ENCODE results near the gene MFF. TPM values are rescaled to one million over a fixed set of nuclear protein-coding genes. Genes with fewer than 3 reads are reported as not detected.
A peak's percentile ranks its signal among the peaks of the same experiment; 100 is the strongest.

The MFF gene
- total RNA-seq, 1 donor from 2014 or later = 57.2 TPM

GRCh38 chr2:227395556-227395955 lies 70.5 kb downstream of the MFF start:
- H3K27me3 ChIP-seq = no peaks in the 10 kb centered on the region
- H3K9me3 ChIP-seq = no peaks in the 10 kb centered on the region
- no peak for DNase-seq
- H3K4me3 ChIP-seq = no peak overlapping the region
- H3K27ac ChIP-seq = no peak overlapping the region
- intact Hi-C loops (cut with DNase I) = no loop called here
- H3K36me3 ChIP-seq = no peaks in the 10 kb centered on the region
- no peak for ATAC-seq
- TF ChIP-seq CTCF (IDR thresholded peaks at IDR 0.05) = no peak
- no peaks in the 10 kb centered on the region for H3K4me1 ChIP-seq

- Histone ChIP-seq H3K9me3 (no peaks in the 10 kb centered on the region), H3K36me3 (no peaks in the 10 kb centered on the region), H3K4me3 (no peak overlapping the region), H3K27me3 (no peaks in the 10 kb centered on the region), H3K27ac (no peak overlapping the region), H3K4me1 (no peaks in the 10 kb centered on the region)
- intact Hi-C loops (cut with DNase I) = no loop called here
- no peak for DNase-seq
- no peak for TF ChIP-seq CTCF (IDR thresholded peaks at IDR 0.05)
- peak; percentile 45 for ATAC-seq
Measured at GRCh38 chr2:227397562-227397961, 72.5 kb downstream of the MFF start.

GRCh38 chr2:227398684-227399670 lies 73.9 kb downstream of the MFF start:
- H3K27me3 ChIP-seq = no peaks in the 10 kb centered on the region
- no peaks in the 10 kb centered on the region for H3K36me3 ChIP-seq
- TF ChIP-seq CTCF (IDR thresholded peaks at IDR 0.05) = no peak
- no peaks in the 10 kb centered on the region for H3K9me3 ChIP-seq
- ATAC-seq (no peak), DNase-seq (no peak)
- no peak overlapping the region for H3K27ac ChIP-seq
- intact Hi-C loops (cut with DNase I) = no loop called here
- H3K4me1 ChIP-seq = no peaks in the 10 kb centered on the region
- H3K4me3 ChIP-seq = no peak overlapping the region

GRCh38 chr2:227401550-227401949 lies 76.5 kb downstream of the MFF start:
- no peaks in the 10 kb centered on the region for H3K27me3 ChIP-seq
- H3K4me3 ChIP-seq = no peak overlapping the region
- TF ChIP-seq CTCF (IDR thresholded peaks at IDR 0.05) = no peak
- no peak for ATAC-seq
- intact Hi-C loops (cut with DNase I) = no loop called here
- no peaks in the 10 kb centered on the region for H3K9me3 ChIP-seq
- no peak overlapping the region for H3K27ac ChIP-seq
- peaks cover 4% of the 10 kb centered on the region for H3K4me1 ChIP-seq
- no peak for DNase-seq
- H3K36me3 ChIP-seq = no peaks in the 10 kb centered on the region

- H3K27me3 ChIP-seq = no peaks in the 10 kb centered on the region
- H3K36me3 ChIP-seq = no peaks in the 10 kb centered on the region
- no peaks in the 10 kb centered on the region for H3K9me3 ChIP-seq
- no peak overlapping the region for H3K27ac ChIP-seq
- H3K4me1 ChIP-seq = peaks cover 11% of the 10 kb centered on the region
- TF ChIP-seq CTCF (IDR thresholded peaks at IDR 0.05) = no peak
- ATAC-seq = no peak
- no peak overlapping the region for H3K4me3 ChIP-seq
- DNase-seq = no peak
- intact Hi-C loops (cut with DNase I) = no loop called here
Measured at GRCh38 chr2:227402321-227402720, 77.3 kb downstream of the MFF start.

All from upper lobe of right lung (tissue), 1 donor.